SHP77 treated with DMSO at 0.1 percent for 48 hours (cell line): ENCODE results near the gene CACNB4.
"Not testable (repeated sequence)": the region's sequence is repeated elsewhere in the genome, so short reads cannot be mapped to it uniquely, and the experiment has no call there.

ENCODE experiments used
- DNase-seq: peaks from one replicate; lab custom pipeline; 2025; lab: John Stamatoyannopoulos, UW

Gene CACNB4

GRCh38 chr2:152098496-152099366 lies at the start of gene CACNB4:
Gene CACNB4, minus strand, starts transcription at chr2:152099044.
- DNase-seq, result no peak

GRCh38 chr2:152134488-152135280 lies 35.8 kb upstream of the CACNB4 start:
- no peak for DNase-seq

- DNase-seq, result no peak
These were observed 33.5 kb upstream of the CACNB4 start for GRCh38 chr2:152132306-152132705.

DNA sequence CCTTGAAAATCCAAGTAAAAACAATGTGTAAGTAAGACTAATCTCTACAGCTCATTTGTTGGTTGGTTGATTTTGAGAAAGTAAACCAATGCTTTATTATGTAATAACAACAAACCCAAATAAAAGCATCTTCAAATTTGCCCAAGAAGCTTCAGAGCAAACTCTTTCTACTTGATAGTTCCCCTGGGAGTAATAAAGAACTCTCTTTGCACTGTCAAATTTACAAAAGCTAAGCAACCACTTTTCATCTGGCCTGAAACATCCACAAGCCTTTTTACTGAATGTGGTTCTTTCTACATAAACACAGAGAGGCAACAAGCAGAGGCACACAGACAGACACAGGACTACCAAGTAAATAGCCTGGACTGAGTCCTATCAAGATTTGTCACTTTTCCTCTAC lies 28.8 kb upstream of the CACNB4 start:
- DNase-seq, result no peak

DNA sequence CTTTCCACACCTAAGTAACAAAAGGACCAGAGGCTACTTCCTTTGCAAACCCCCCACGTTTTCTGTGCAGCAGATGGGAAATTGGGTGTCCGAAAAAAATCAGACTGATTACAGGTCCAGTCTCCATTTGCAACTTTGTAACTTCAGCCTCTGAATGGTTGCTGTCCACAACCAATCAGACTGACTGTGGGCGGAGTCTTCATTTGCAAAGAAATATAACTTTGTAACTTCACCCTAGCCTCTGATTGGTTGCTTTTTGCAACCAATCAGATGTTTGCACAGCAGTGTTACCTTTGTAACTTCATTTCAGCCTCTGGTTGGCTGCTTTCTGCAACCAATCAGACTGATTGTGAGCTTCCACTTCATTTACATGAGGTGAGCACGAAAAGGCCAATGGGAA lies 27.8 kb upstream of the CACNB4 start:
- no peak for DNase-seq

DNA sequence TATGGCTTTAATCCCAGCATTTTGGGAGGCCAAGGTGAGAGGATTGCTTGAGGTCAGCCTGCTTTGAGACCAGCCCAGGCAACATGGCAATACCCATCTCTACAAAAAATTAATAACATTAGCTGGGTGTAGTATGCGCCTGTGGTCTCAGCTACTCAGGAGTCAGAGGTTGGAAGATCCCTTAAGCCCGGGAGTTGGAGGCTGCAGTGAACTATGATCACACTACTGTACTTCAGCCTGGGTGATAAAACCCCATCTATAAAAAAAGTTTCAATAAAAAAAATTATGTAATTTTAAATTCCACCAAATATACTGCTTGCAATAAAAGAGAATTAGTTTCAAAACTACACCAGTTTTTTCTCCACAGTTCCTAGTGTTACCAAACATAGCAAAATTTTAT lies 23.3 kb upstream of the CACNB4 start:
- no peak for DNase-seq

DNA sequence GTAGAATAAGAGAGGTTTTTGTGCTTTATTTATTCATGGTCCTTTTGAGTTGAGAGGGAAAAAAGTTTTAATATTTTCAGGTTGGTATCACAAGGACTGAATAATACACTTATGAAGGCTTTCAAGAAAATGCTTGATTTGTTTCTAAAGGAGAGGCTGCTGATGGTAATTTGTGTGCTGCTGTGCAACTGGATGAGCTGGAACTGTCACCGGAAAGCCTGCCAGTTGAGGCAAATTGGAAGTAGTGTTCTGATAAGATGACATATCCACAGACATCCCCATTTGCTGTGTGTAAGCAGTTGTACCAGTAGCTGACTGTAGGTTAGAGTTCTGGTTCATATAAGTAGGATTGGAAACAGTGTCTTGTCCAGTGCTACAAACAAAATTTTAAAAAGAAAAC lies 21.6 kb upstream of the CACNB4 start:
- no peak for DNase-seq

GRCh38 chr2:152115952-152116351 lies 17.1 kb upstream of the CACNB4 start:
- no peak for DNase-seq

DNA sequence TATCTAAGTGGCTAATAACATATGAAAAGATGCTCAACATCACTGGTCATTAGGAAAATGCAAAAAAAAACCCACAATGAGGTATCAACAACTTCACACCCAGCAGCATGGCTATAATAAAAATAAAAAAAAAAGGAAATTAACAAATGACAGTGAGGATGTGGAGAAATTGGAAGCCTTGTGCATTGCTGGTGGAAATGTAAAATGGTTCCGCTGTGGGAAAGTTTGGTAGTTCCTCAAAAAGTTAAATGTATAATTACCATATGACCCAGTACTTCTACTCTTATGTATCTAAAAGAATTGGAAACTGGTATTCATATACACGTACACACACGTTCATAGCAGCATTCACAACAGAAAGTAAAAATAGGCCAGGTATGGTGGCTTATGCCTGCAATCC lies 15.5 kb upstream of the CACNB4 start:
- no peak for DNase-seq

DNA sequence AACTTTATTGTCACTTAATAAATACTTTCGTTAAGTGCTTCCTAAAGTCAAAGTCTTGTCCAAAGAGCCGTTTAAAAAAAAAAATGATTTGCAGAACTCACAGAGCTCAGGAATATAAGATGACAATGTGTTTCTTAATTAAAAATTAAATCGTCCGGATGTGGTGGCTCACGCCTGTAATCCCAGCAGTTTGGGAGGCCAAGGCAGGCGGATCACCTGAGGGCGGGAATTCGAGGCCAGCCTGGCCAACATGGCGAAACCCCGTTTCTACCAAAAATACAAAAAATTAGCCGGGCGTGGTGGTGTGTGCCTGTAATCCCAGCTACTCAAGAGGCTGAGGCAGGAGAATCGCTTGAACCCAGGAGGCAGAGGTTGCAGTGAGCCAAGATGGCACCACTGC lies 8.3 kb upstream of the CACNB4 start:
- not testable (repeated sequence) for DNase-seq

DNA sequence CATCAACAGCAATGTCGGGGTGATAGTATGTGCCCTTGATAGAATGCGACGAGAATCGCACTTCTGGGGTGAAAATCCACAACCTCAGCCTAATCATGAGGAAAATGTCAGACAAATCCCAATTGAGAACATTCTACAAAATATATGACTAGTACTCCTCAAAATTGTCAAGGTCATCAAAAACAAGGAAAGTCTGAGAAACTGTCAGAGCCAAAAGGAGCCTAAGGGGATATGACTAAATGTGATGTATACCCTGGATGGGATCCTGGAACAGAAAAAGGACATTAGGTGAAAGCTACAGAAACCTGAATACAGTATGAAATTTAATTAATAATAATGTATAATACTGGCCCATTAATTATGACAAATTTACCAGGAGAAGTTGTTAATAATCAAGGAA lies 7.6 kb upstream of the CACNB4 start:
- DNase-seq, result no peak

- no peak for DNase-seq
These were observed 4.4 kb upstream of the CACNB4 start for GRCh38 chr2:152103271-152103670.

DNA sequence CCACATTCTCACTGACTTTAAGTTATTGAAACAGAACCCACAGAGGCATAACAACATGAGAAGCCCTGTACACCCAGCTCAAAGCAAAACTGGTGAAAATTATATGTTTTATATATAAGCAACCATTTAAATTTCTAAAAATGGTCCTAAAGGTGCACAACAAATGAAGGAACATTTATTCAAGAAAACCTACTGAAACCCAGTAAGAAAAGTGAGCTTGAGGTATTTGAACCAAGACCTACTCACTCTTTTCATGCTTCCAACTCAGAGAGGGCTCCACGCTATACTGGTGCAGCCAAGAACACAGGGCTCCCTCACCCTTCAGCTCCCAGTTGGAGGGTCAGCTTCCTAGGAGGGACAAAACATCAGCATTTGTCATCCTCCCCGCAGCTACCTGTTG lies 2.1 kb upstream of the CACNB4 start:
- DNase-seq, result no peak

- DNase-seq, result no peak
These were observed 665 bp upstream of the CACNB4 start for GRCh38 chr2:152099367-152100050.

GRCh38 chr2:152097801-152098495 lies 896 bp downstream of the CACNB4 start:
- DNase-seq, result no peak

- no peak for DNase-seq
These were observed 1.5 kb downstream of the CACNB4 start for GRCh38 chr2:152097290-152097800.

DNA sequence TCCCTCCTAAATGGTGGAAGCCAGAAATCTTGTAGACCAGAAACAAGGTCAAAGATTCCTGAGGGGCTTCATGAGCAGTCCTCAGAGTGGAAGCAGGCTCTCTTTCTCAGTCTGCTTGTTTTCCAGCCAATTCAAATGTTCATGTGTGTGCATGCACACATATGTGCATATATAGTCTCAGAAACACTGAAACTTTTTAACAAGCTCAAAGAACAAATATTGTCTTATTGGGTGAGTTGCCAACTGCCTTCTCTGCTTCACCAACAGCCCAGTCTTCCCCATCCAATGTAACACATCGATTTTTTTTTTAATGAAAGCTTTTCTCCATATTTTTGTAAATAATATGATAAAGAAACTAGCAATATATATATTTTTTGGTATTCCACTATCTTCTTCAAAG lies 3.7 kb downstream of the CACNB4 start:
- DNase-seq, result no peak

DNA sequence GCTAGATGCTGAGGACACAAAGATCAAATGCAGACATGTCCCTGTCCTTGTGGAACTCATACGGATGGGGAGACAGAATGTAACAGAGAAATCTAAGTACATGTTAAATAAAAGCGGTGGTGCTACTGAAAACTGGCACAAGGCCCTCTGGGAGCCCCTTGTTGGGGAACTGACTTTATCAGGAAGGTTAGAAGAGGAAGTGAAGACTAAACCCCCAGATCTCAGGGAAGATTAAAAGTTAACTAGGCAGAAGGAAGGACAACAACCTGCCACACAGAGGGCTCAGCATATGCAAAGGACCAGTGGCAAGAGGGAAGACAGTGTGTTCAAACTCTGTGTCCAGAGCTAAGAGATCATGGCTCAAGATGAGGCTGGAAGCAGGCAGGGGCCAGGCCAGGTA lies 4.8 kb downstream of the CACNB4 start:
- DNase-seq, result no peak

DNA sequence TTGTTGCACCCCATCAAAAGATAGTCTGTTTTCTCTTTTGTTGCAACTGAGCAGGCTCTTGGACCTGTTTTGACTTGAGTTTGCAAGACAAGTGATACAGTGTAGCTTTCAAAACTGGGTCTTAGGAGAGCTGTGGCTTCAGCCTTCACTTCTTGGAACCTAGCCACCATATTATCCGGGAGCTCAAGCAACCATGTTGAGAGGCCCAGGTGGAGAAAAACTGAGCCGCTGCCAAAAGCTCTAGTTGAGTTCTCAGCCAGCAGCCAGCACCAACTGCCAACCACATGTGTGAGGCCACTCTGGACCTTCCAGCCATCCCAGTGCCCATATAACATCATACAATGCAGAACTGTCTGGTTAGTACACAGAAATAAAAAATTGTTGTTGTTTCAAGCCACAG lies 5.4 kb downstream of the CACNB4 start:
- no peak for DNase-seq

- no peak for DNase-seq
These were observed 6.7 kb downstream of the CACNB4 start for GRCh38 chr2:152092095-152092494.

GRCh38 chr2:152090726-152091125 lies 8.1 kb downstream of the CACNB4 start:
- DNase-seq, result not testable (repeated sequence)

DNA sequence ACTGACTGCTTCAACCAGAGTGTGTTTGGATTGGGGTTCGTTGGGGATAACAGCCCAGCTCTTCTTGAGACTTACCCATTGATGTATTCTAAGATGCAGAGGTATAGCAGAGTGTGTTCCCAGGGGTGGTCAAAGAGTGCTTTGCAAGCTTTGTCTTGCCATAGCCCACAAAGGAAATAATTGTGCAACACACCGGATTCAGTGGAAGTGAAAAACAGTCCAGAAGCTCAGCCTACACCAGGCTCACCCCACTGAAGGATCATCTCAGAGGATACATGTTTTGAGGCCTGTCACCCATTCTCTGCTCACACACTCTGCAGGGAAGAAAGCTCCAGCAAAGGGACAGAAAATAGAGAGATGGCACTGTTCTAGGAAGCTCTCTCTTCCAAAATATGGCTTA lies 9.6 kb downstream of the CACNB4 start:
- no peak for DNase-seq
